ENCODE results near the gene URI1.

Gene URI1

GRCh38 chr19:30061223-30062064 lies 119.4 kb downstream of the URI1 start:
- DNase-seq = no peak

DNA sequence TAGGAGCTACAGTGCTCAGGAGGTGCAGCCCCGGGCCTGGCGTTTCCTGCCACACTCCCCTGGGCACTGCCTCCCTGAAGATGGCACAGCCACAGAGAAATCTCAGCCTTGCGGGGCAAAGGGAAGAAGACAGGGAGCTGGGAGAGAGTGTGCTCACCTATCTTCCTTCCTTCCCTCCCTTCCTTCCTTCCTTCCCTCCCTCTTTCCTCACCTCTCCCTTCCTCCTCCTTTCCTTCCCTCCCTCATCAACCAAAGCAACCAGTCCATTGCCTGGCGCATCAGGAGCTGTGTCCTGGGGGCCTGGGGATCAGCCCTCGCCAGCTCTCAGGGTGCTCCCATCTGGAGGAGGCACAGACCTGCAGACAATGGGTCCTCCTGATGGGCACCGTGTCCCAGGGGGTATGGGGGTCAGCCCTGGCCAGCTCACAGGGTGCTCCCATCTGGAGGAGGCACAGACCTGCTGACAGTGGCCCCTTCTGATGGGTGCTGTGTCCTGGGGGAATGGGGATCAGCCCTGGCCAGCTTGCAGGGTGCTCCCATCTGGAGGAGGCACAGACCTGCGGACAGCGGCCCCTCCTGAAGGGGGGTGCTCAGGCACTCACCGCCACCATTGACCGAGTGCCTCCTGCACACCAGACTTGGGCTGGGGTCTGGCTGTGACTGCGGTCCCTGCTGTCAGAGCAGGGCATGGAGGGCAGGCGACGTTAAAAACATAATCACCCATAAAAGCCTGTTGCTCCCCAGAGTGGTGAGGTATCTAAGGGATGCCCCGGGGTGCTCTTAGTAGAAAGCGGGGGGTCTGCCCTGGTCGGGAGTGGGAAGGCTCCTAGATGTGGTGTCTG lies 120.2 kb downstream of the URI1 start:
- no peak for DNase-seq

- no peak for DNase-seq
These were observed 121.0 kb downstream of the URI1 start for GRCh38 chr19:30062907-30063649.

DNA sequence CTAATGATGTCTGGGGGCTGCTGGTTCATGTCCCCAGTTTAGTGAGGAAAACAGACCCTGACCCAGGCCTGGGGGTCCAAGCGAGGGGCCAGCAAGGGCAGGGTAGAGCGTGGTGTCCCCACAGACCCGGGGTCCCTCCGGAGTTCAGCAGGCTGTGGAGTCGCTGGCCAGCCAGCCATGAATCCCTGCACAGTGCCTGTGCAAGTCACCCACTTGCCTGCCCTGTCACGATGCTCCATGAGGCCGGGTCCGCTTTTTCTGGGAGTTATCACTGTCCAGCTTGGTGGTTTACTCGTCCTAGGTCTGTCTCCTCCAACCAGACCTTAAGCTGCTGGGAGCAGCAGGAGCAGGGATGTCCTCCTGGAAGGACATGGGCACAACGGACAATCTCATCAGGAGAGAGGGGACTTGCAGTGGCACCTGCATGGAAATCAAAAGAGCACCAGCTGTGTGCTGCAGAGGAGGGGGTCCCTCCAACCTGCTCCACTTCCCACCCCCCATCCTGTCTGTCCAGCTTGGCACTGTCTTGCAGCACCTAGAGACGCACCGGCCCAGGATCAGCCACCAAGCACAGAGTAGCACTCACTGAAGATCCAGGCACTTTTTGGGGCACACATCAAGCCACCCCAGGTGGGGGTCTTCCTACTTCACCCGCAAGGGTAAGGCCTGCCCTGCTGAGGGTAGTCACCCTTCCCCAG lies 121.8 kb downstream of the URI1 start:
- no peak for DNase-seq

DNA sequence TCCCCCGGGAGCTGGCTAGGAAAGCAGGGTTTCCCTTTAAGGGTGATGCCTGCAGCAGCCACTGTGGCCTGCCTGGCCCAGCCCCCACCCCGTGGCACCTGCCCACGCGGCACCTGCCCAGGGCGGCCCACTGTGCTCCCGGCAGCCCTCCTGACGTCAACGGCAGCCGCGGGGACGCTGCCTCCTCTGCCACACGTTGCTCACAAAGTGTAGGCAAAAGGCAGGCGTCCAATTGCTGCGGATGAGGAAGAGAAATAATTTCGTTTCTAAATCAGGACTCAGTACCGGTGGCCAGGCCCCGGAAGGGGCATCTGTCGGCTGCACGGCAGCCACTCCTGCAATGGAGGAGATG lies 122.3 kb downstream of the URI1 start:
- no peak for DNase-seq

DNA sequence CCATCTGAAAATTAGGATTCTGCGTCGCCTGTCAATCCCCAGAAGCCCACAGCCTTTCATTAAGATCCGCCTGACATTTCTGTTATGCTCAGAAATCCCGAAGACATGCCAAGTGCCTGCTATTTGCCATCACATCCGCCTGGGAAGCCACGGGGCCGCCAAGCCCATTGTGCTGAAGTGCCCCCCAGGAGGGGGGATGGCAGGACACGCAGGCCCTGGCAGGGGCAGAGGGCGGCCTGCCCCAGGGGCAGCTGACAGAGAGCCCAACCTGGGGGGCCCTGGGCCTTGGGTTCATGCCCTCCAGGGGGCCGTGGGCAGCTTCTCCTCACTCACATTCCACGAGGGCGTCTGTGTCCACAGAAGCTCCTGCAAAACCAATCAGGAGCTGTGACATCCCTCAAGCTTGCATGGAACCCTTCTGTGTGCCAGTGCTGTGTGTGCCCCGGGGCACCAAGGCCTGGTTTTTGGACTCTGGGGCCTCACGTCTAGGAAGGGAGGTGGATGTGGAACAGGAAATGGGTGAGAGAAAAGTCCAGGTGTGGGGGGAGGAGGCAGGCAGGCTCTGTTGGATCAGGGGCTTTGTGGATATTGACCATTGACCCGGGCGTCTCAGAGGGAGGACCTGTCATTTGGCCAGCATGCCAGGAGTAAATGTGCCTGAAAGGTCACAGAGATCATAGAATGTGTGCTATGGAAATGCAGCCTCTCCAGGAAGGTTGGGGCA lies 122.9 kb downstream of the URI1 start:
- no peak for DNase-seq

DNA sequence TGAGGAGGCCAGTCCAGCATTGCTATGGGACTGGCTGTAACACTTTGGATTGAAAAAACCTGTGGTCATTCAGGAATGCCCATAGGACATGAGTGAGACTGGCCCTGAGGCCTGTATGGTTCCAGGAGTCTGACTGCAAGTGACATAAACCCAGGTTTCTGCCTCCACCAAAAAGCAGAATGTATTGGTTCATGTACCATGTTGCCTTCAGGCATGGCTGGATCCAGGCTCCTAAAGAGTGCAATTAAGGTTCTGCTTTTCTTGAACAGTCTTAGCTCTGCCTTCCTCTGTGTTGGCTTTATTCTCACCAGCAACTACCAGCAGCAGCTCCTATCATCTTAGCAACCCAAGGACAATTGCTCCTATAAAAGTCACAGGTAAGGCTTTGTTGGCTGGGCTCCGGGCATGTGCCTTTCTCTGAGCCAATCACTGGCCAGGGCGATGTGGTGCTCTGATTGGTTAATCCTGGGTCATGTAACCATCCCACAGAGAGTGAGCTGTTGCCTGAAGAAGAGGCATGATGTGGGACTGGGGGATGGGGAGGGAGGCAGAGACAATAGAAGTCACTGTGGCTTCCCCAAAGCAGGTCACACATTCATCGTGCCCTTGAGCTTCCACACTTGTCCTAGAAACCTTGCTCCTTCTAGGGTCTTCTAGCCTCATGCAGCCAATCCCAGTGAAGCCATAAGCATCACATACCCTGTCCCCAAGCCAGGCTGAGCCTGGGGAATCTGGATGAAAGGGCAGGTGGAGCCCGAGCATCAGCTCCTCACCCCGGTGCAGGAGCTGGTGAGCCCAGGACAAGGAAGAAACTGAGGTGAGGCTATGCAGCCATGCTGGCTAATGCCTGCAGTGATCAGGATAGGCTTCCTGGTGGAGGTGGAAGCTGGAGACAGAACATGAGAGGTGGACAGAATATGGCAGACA lies 123.9 kb downstream of the URI1 start:
- no peak for DNase-seq

All from amniotic stem cell (primary cell).